ENCODE results near the gene DCUN1D3.

GRCh38 chr16:20812510-20812909 lies 87.6 kb downstream of the DCUN1D3 start:
- no peak for TF ChIP-seq MAX (IDR thresholded peaks at IDR 0.05)
- TF ChIP-seq CTCF (IDR thresholded peaks at IDR 0.05), result no peak
- no peak for TF ChIP-seq REST (IDR thresholded peaks at IDR 0.05)
- no peak for TF ChIP-seq BHLHE40 (IDR thresholded peaks at IDR 0.05; ENCODE audit: low read depth, low read length)
